ENCODE measurements around the gene PURA.

PURA gene

GRCh38 chr5:140146523-140146842, 32.6 kb downstream of the PURA start:
- Histone ChIP-seq H4K20me1 (ENCODE audit: low read depth, low read length) (no peaks in the 10 kb centered on the region; the same call in 1 of the 2 replicates), H3K9me3 (ENCODE audit: insufficient read depth, low read length) (no peaks in the 10 kb centered on the region), H3K27me3 (ENCODE audit: low read length) (no peaks in the 10 kb centered on the region), H3K79me2 (ENCODE audit: insufficient read depth, low read length) (no peaks in the 10 kb centered on the region), H3K36me3 (ENCODE audit: low read length) (no peaks in the 10 kb centered on the region), H3K9me2 (replicated peaks; ENCODE audit: insufficient read depth, low read length) (no peaks in the 10 kb centered on the region), H3F3A (ENCODE audit: insufficient read depth) (no peaks in the 10 kb centered on the region), H2AFZ (ENCODE audit: low read depth, low read length, severe bottlenecking) (no peak overlapping the region), H3K4me3 (ENCODE audit: insufficient read depth, low read length, poor library complexity, severe bottlenecking) (no peak overlapping the region), H3K9ac (ENCODE audit: low read length) (no peak overlapping the region), H3K27ac (ENCODE audit: low read depth, low read length) (no peak overlapping the region), H3K4me2 (ENCODE audit: low read depth, low read length, poor library complexity, severe bottlenecking) (no peak overlapping the region)
- no peak for TF ChIP-seq CTCF (IDR thresholded peaks at IDR 0.05; ENCODE audit: insufficient read depth, low read length, poor library complexity, severe bottlenecking)
- no peak for TF ChIP-seq EZH2phosphoT487 (conservative IDR thresholded peaks at IDR 0.05; ENCODE audit: low read length)

- no peak overlapping the region for H3K9ac ChIP-seq (ENCODE audit: low read length)
- no peak overlapping the region for H3K4me3 ChIP-seq (ENCODE audit: insufficient read depth, low read length, poor library complexity, severe bottlenecking)
- no peak overlapping the region for H3K4me2 ChIP-seq (ENCODE audit: low read depth, low read length, poor library complexity, severe bottlenecking)
- no peaks in the 10 kb centered on the region for H3K79me2 ChIP-seq (ENCODE audit: insufficient read depth, low read length)
- no peaks in the 10 kb centered on the region for H3K9me2 ChIP-seq (replicated peaks; ENCODE audit: insufficient read depth, low read length)
- H3F3A ChIP-seq (ENCODE audit: insufficient read depth), result no peaks in the 10 kb centered on the region
- no peak overlapping the region for H3K27ac ChIP-seq (ENCODE audit: low read depth, low read length)
- no peaks in the 10 kb centered on the region for H3K9me3 ChIP-seq (ENCODE audit: insufficient read depth, low read length)
- no peak overlapping the region for H2AFZ ChIP-seq (ENCODE audit: low read depth, low read length, severe bottlenecking)
- H3K36me3 ChIP-seq (ENCODE audit: low read length), result no peaks in the 10 kb centered on the region
- no peak for TF ChIP-seq EZH2phosphoT487 (conservative IDR thresholded peaks at IDR 0.05; ENCODE audit: low read length)
- no peak for TF ChIP-seq CTCF (IDR thresholded peaks at IDR 0.05; ENCODE audit: insufficient read depth, low read length, poor library complexity, severe bottlenecking)
- H3K27me3 ChIP-seq (ENCODE audit: low read length), result no peaks in the 10 kb centered on the region
- H4K20me1 ChIP-seq (ENCODE audit: low read depth, low read length), result no peaks in the 10 kb centered on the region; the same call in 1 of the 2 replicates
These were observed 33.6 kb downstream of the PURA start for GRCh38 chr5:140147460-140147859.

- Histone ChIP-seq H4K20me1 (ENCODE audit: low read depth, low read length) (no peaks in the 10 kb centered on the region; the same call in 1 of the 2 replicates), H3K36me3 (ENCODE audit: low read length) (no peaks in the 10 kb centered on the region), H3F3A (ENCODE audit: insufficient read depth) (no peaks in the 10 kb centered on the region), H3K27ac (ENCODE audit: low read depth, low read length) (no peak overlapping the region), H2AFZ (ENCODE audit: low read depth, low read length, severe bottlenecking) (no peak overlapping the region), H3K4me3 (ENCODE audit: insufficient read depth, low read length, poor library complexity, severe bottlenecking) (no peak overlapping the region), H3K9me2 (replicated peaks; ENCODE audit: insufficient read depth, low read length) (no peaks in the 10 kb centered on the region), H3K79me2 (ENCODE audit: insufficient read depth, low read length) (no peaks in the 10 kb centered on the region), H3K9me3 (ENCODE audit: insufficient read depth, low read length) (no peaks in the 10 kb centered on the region), H3K4me2 (ENCODE audit: low read depth, low read length, poor library complexity, severe bottlenecking) (no peak overlapping the region), H3K27me3 (ENCODE audit: low read length) (no peaks in the 10 kb centered on the region), H3K9ac (ENCODE audit: low read length) (no peak overlapping the region)
- TF ChIP-seq CTCF (IDR thresholded peaks at IDR 0.05; ENCODE audit: insufficient read depth, low read length, poor library complexity, severe bottlenecking), result no peak
- TF ChIP-seq EZH2phosphoT487 (conservative IDR thresholded peaks at IDR 0.05; ENCODE audit: low read length), result no peak
These were observed 34.6 kb downstream of the PURA start for GRCh38 chr5:140148508-140148907.

Data from SU-DHL-6 (cell line).